GM19099 (cell line): ENCODE measurements around the gene IER3.

ENCODE experiments used
- POLR2A ChIP-seq: IDR thresholded peaks from 3 replicates; pipeline ENCODE4 v1.6.1; 2011; ENCODE audit warnings: low read depth; ENCODE audit not compliant: insufficient read length; ENCODE audit errors: extremely low read depth

IER3 gene

DNA sequence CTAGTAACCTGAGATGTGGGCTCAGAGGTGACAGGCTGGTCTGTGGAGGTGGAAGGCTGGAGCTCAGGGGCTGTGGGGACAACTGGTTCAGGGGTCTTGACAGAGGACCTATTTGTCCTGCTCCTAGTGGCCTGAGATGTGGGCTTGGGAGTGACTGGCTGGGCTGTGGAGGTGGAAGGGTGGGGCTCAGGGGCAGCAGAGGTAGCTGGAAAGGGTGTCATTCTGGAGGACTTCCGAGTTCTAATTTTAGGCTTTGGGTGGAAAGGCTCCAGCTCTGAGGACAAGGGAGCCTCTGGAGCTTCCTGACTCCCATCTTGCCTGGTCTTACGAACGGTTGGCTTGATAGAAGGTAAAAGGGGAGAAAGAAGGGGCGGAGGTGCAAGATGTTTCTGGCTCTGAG is 38.7 kb downstream of the IER3 start:
- no peak for TF ChIP-seq POLR2A

- TF ChIP-seq POLR2A: no peak
Measured at GRCh38 chr6:30703821-30704220, 40.5 kb downstream of the IER3 start.

- TF ChIP-seq POLR2A: no peak
Measured at GRCh38 chr6:30703011-30703410, 41.3 kb downstream of the IER3 start.

- no peak for TF ChIP-seq POLR2A
Measured at GRCh38 chr6:30700340-30700739, 44.0 kb downstream of the IER3 start.

DNA sequence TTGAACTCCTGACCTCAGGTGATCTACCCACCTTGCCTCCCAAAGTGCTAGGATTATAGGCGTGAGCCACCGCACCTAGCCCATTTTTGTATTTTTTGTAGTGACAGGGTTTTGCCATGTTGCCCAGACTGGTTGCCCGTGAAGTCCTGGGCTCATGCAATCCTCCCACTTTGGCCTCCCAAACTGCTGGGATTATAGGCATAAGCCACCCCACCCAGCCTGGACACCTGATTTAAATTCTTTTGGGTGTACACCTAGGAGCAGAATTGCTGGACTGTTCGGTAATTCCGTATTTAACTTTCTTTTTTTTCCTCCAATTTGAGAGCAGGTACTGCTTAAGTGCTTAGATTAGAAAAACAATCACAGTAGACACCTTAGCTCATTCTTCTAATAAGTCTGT is 47.9 kb downstream of the IER3 start:
- TF ChIP-seq POLR2A: no peak
